Common myeloid progenitor, CD34-positive (primary cell): ENCODE results near the gene ETV6.
A peak's percentile ranks its signal among the peaks of the same experiment; 100 is the strongest.
"Not testable (repeated sequence)": the region's sequence is repeated elsewhere in the genome, so short reads cannot be mapped to it uniquely, and the experiment has no call there.

ENCODE experiments used
- CTCF ChIA-PET: fragments of 350-600 bp; sonication (Branson Sonifier 250); formaldehyde crosslinking; loops from one replicate; lab custom pipeline; 2021; ENCODE audit warnings: antibody characterized with exemption; lab: Charles Lee
- POLR2A ChIA-PET: fragments of 350-600 bp; sonication (Branson Sonifier 250); formaldehyde crosslinking; loops from one replicate; lab custom pipeline; 2021; ENCODE audit warnings: antibody characterized with exemption; lab: Charles Lee
- DNase-seq, 3 donors: peaks; one replicate each; pipeline versions ENCODE4 v3.0.0 to v3.0.0-alpha.2; 2013
- H3K27ac ChIP-seq, 2 experiments: 1 replicate in 1 of 2; 2 replicates in 1 of 2; pipeline ENCODE4 v1.7.0; 2013; ENCODE audit warnings: inconsistent platforms in 2 of 2, low read length in 2 of 2, mild to moderate bottlenecking in 2 of 2, low read depth in 1 of 2, moderate library complexity in 1 of 2; ENCODE audit not compliant: severe bottlenecking in 2 of 2, insufficient read depth in 1 of 2, poor library complexity in 1 of 2
- H3K27me3 ChIP-seq, 5 experiments: replicated peaks in 2 of 5; 1 replicate in 3 of 5; 2 replicates in 2 of 5; pipeline versions ENCODE4 v1.6.1 to v1.7.0; 2013; ENCODE audit warnings: low read length in 4 of 5, mild to moderate bottlenecking in 2 of 5, moderate library complexity in 2 of 5, inconsistent platforms in 1 of 5; ENCODE audit not compliant: insufficient read depth in 5 of 5, control insufficient read depth in 4 of 5
- H3K36me3 ChIP-seq, 4 experiments: 1 replicate in 2 of 4; 2 replicates in 2 of 4; pipeline versions ENCODE4 v1.6.1 to v1.7.0; 2013; ENCODE audit warnings: low read length in 3 of 4, control low read depth in 1 of 4, mild to moderate bottlenecking in 1 of 4; ENCODE audit not compliant: control insufficient read depth in 4 of 4, insufficient read depth in 4 of 4
- H3K4me1 ChIP-seq, 4 experiments: 1 replicate in 3 of 4; 2 replicates in 1 of 4; pipeline versions ENCODE4 v1.6.1 to v1.7.1; 2013; ENCODE audit warnings: low read length in 3 of 4, mild to moderate bottlenecking in 3 of 4, control low read depth in 1 of 4, inconsistent platforms in 1 of 4, moderate library complexity in 1 of 4; ENCODE audit not compliant: control insufficient read depth in 4 of 4, insufficient read depth in 4 of 4; ENCODE audit errors: control extremely low read depth in 1 of 4
- H3K4me3 ChIP-seq, 7 experiments: 1 replicate in 4 of 7; 2 replicates in 3 of 7; pipeline versions ENCODE4 v1.5.1 to v1.7.0; 2013; ENCODE audit warnings: mild to moderate bottlenecking in 7 of 7, low read length in 6 of 7, moderate library complexity in 6 of 7, inconsistent platforms in 2 of 7, low read depth in 2 of 7, control low read depth in 1 of 7; ENCODE audit not compliant: insufficient read depth in 4 of 7, control insufficient read depth in 1 of 7; ENCODE audit errors: extremely low read depth in 1 of 7
- H3K9me3 ChIP-seq, 5 experiments: 1 replicate in 4 of 5; 2 replicates in 1 of 5; pipeline versions ENCODE4 v1.6.1 to v1.7.1; 2013; ENCODE audit warnings: low read length in 4 of 5, mild to moderate bottlenecking in 2 of 5, inconsistent platforms in 1 of 5, low read depth in 1 of 5, moderate library complexity in 1 of 5; ENCODE audit not compliant: control insufficient read depth in 4 of 5, insufficient read depth in 2 of 5; ENCODE audit errors: control extremely low read depth in 1 of 5
- WGBS: methylation state at CpG from one replicate; pipeline ENCODE4 v1.1.5; 2013; ENCODE audit not compliant: insufficient coverage; 5-methylcytosine and 5-hydroxymethylcytosine counted together

ETV6 gene

GRCh38 chr12:11618046-11618445, 31.4 kb upstream of the ETV6 start:
- peak in 1 of 3 donors; percentile 13 for DNase-seq
- no peaks in the 10 kb centered on the region for H3K9me3 ChIP-seq
- H3K36me3 ChIP-seq: no peaks in the 10 kb centered on the region
- H3K27me3 ChIP-seq: no peaks in the 10 kb centered on the region
- no peak overlapping the region for H3K4me3 ChIP-seq
- H3K27ac ChIP-seq: no peak overlapping the region
- POLR2A ChIA-PET: no interaction called here
- CTCF ChIA-PET: interaction anchor here (1.0 to 2.0 kb wide), 3 partner anchors 10 to 34 kb away, joined by 3 to 6 read pairs (median 4); no protein-coding TSS in a partner anchor
- H3K4me1 ChIP-seq: peaks cover 5 to 16% (median 12%) of the 10 kb centered on the region in 4 experiments

GRCh38 chr12:11621797-11622423, 27.6 kb upstream of the ETV6 start:
- H3K27ac ChIP-seq: no peak overlapping the region
- no peaks in the 10 kb centered on the region for H3K27me3 ChIP-seq
- peaks cover 15 to 27% (median 23%) of the 10 kb centered on the region in 4 experiments for H3K4me1 ChIP-seq
- 88% methylated on average over 5 of the region's 5 CpGs for WGBS
- no peaks in the 10 kb centered on the region for H3K9me3 ChIP-seq
- ChIA-PET CTCF (interaction anchor here (0.8 to 2.4 kb wide), 10 partner anchors 18 to 410 kb away, joined by 3 to 14 read pairs (median 4); partner anchors contain the start of gene ETV6), POLR2A (interaction anchor here (0.6 kb wide), 1 partner anchor 399 kb away, joined by 3 read pairs; no protein-coding TSS in a partner anchor)
- H3K36me3 ChIP-seq: no peaks in the 10 kb centered on the region
- DNase-seq: peak; percentile 34 to 70 (median 54)
- no peak overlapping the region for H3K4me3 ChIP-seq

- Histone ChIP-seq H3K36me3 (no peaks in the 10 kb centered on the region), H3K27me3 (no peaks in the 10 kb centered on the region), H3K9me3 (no peaks in the 10 kb centered on the region), H3K4me1 (peaks cover 15 to 27% (median 23%) of the 10 kb centered on the region in 4 experiments), H3K4me3 (peak overlapping the region in 3 of 7 experiments; percentile 1 to 42 (median 34)), H3K27ac (peak overlapping the region; percentile 25 to 62)
- DNase-seq: peak in 2 of 3 donors; percentile 44 to 55
- ChIA-PET CTCF (interaction anchor here (0.8 to 2.4 kb wide), 14 partner anchors 9 to 409 kb away, joined by 3 to 14 read pairs (median 4); partner anchors contain the start of gene ETV6), POLR2A (interaction anchor here (1.0 kb wide), 1 partner anchor 27 kb away, joined by 3 read pairs; the partner anchor contains the start of gene ETV6)
- 9% methylated on average over 5 of the region's 5 CpGs for WGBS
Observed at GRCh38 chr12:11622876-11623281, 26.6 kb upstream of the ETV6 start.

- ChIA-PET POLR2A (interaction anchor here (1.0 kb wide), 1 partner anchor 26 kb away, joined by 3 read pairs; the partner anchor contains the start of gene ETV6), CTCF (interaction anchor here (1.1 to 2.4 kb wide), 12 partner anchors 9 to 409 kb away, joined by 3 to 14 read pairs (median 5); no protein-coding TSS in a partner anchor)
- Histone ChIP-seq H3K4me1 (peaks cover 15 to 26% (median 22%) of the 10 kb centered on the region in 4 experiments), H3K27ac (peak overlapping the region in 1 of 2 experiments; percentile 62), H3K9me3 (no peaks in the 10 kb centered on the region), H3K27me3 (no peaks in the 10 kb centered on the region), H3K4me3 (peak overlapping the region in 5 of 7 experiments; percentile 1 to 45 (median 34)), H3K36me3 (no peaks in the 10 kb centered on the region)
- peak; percentile 40 to 76 (median 66) for DNase-seq
- WGBS: no CpG with 5 or more reads among the region's 4 CpGs
Observed at GRCh38 chr12:11623382-11623781, 26.1 kb upstream of the ETV6 start.

- no peak overlapping the region for H3K27ac ChIP-seq
- CTCF ChIA-PET: interaction anchor here (1.3 to 2.4 kb wide), 5 partner anchors 8 to 45 kb away, joined by 4 to 14 read pairs (median 7); no protein-coding TSS in a partner anchor
Observed at GRCh38 chr12:11624116-11624515, 25.4 kb upstream of the ETV6 start.

GRCh38 chr12:11627709-11628108, 21.8 kb upstream of the ETV6 start:
- H3K27ac ChIP-seq, H3K36me3 ChIP-seq, H3K9me3 ChIP-seq, H3K4me3 ChIP-seq, POLR2A ChIA-PET, DNase-seq, H3K27me3 ChIP-seq: not testable (repeated sequence)
- WGBS: 100% methylated on average over 6 of the region's 6 CpGs
- CTCF ChIA-PET: interaction anchor here (0.9 to 2.3 kb wide), 3 partner anchors 11 to 46 kb away, joined by 3 to 6 read pairs (median 6); no protein-coding TSS in a partner anchor
- peaks cover 11 to 22% (median 20%) of the 10 kb centered on the region in 4 experiments for H3K4me1 ChIP-seq

More at GRCh38 chr12:11624116-11624515, 25.4 kb upstream of the ETV6 start:
- no peaks in the 10 kb centered on the region for H3K36me3 ChIP-seq
- DNase-seq: peak in 2 of 3 donors; percentile 52 to 61
- no peaks in the 10 kb centered on the region for H3K9me3 ChIP-seq
- POLR2A ChIA-PET: no interaction called here
- H3K27me3 ChIP-seq: no peaks in the 10 kb centered on the region
- no CpG with 5 or more reads among the region's 1 CpG for WGBS
- H3K4me1 ChIP-seq: peaks cover 15 to 25% (median 22%) of the 10 kb centered on the region in 4 experiments
- H3K4me3 ChIP-seq: no peak overlapping the region
